Transverse colon (tissue), 4 donors: ENCODE data around the gene BCKDK. TPM values are rescaled to one million over a fixed set of nuclear protein-coding genes. Genes with fewer than 3 reads are reported as not detected.
"Not testable (repeated sequence)": the region's sequence is repeated elsewhere in the genome, so short reads cannot be mapped to it uniquely, and the experiment has no call there.

Source experiments
- DNase-seq: peaks from one replicate; pipeline ENCODE4 v3.0.0-alpha.2; 2019
- H3K27ac ChIP-seq, 4 donors: fragments of 200-600 bp; sonication (generic); 2 replicates each; pipeline ENCODE4 v1.5.1; 2016 to 2018; ENCODE audit warnings: inconsistent platforms in 4 of 4
- H3K27me3 ChIP-seq: fragments of 200-600 bp; sonication (generic); 2 replicates; pipeline ENCODE4 v1.5.1; 2017; ENCODE audit warnings: inconsistent platforms
- H3K36me3 ChIP-seq, 4 donors: fragments of 200-600 bp; sonication (generic); 2 replicates each; pipeline ENCODE4 v1.5.1; 2017 to 2019; ENCODE audit warnings: inconsistent platforms in 4 of 4
- H3K4me1 ChIP-seq, 4 donors: fragments of 200-600 bp; sonication (generic); 2 replicates each; pipeline ENCODE4 v1.5.1; 2017 to 2020; ENCODE audit warnings: inconsistent platforms in 4 of 4
- H3K4me3 ChIP-seq, 4 donors: fragments of 200-600 bp; sonication (generic); 1 replicate in 1 of 4; 2 replicates in 3 of 4; pipeline versions ENCODE4 v1.5.1 to v1.6.1; 2017 to 2019; ENCODE audit warnings: inconsistent platforms in 4 of 4
- H3K9me3 ChIP-seq, 2 donors: fragments of 200-600 bp; sonication (generic); 2 replicates each; pipeline ENCODE4 v1.5.1; 2017 to 2019; ENCODE audit warnings: inconsistent platforms in 2 of 2
- CTCF ChIP-seq, 5 experiments: fragments of 200-600 bp in 3 of 5; fragments of 450-650 bp in 2 of 5; sonication (generic) in 3 of 5; IDR thresholded peaks; 1 replicate in 2 of 5; 2 replicates in 3 of 5; pipeline ENCODE4 v1.5.1; 2016 to 2017; ENCODE audit warnings: antibody characterized with exemption in 5 of 5, inconsistent platforms in 3 of 5, mild to moderate bottlenecking in 2 of 5, moderate library complexity in 1 of 5
- EP300 ChIP-seq: sonication (generic); formaldehyde crosslinking; IDR thresholded peaks from one replicate; pipeline ENCODE4 v1.6.1; 2017; ENCODE audit warnings: antibody characterized with exemption, low read depth
- POLR2A ChIP-seq: fragments of 450-650 bp; IDR thresholded peaks from one replicate; pipeline ENCODE4 v1.6.1; 2016; ENCODE audit warnings: antibody characterized with exemption, mild to moderate bottlenecking, moderate library complexity
- POLR2AphosphoS5 ChIP-seq, 3 donors: sonication (generic); formaldehyde crosslinking; IDR thresholded peaks; one replicate each; pipeline ENCODE4 v1.6.1; 2016; ENCODE audit warnings: antibody characterized with exemption in 3 of 3
- WGBS, 2 donors: methylation state at CpG; one replicate each; pipeline ENCODE4 v1.1.5; 2018; ENCODE audit warnings: low coverage in 1 of 2; 5-methylcytosine and 5-hydroxymethylcytosine counted together
- in situ Hi-C, 4 donors: fragments of 200-750 bp; cut with MboI; loops; one replicate each; pipeline versions ENCODE4 v1.15.0 to v1.15.1; 2017; ENCODE audit warnings: low sequenced_read_pairs in 3 of 4, low pct_ligation_motif_present in 1 of 4, low pct_unique_long_range_greater_than_20kb in 1 of 4
- intact Hi-C: fragments of 100-400 bp; cut with DNase I; formaldehyde crosslinking; loops from one replicate; pipeline ENCODE4 v1.15.1; 2023; ENCODE audit warnings: low total_unique reads
- total RNA-seq, 4 donors: library from RNA; depleted of rRNA; stranded (reverse); fragments of >200 nt; gene quantifications; one replicate each; pipeline ENCODE4 v1.1.0, GENCODE V29; 2016

The BCKDK gene
- total RNA-seq, 4 donors from 2014 or later, result 46.8 to 56.5 (median 51.3) TPM

GRCh38 chr16:31138621-31139578 is 30.7 kb downstream of the BCKDK start:
- intact Hi-C loops, result no loop called here
- Histone ChIP-seq H3K27me3 (no peaks in the 10 kb centered on the region), H3K27ac (peak overlapping the region; percentile 67 to 81 (median 68)), H3K4me1 (peaks cover 9 to 58% (median 33%) of the 10 kb centered on the region in 4 donors), H3K36me3 (no peaks in the 10 kb centered on the region), H3K4me3 (no peak overlapping the region), H3K9me3 (no peaks in the 10 kb centered on the region)
- 42% methylated on average over 26 of the region's 27 CpGs; no CpG with 5 or more reads in 1 of the 2 donors for WGBS, 2 donors
- in situ Hi-C loops, result no loop called here
- peak; percentile 91 for DNase-seq
- TF ChIP-seq POLR2A (peak; percentile 42), EP300 (no peak), POLR2AphosphoS5 (IDR thresholded peaks at IDR 0.05) (peak in 1 of 3 donors; percentile 72), CTCF (IDR thresholded peaks at IDR 0.05) (no peak)

DNA sequence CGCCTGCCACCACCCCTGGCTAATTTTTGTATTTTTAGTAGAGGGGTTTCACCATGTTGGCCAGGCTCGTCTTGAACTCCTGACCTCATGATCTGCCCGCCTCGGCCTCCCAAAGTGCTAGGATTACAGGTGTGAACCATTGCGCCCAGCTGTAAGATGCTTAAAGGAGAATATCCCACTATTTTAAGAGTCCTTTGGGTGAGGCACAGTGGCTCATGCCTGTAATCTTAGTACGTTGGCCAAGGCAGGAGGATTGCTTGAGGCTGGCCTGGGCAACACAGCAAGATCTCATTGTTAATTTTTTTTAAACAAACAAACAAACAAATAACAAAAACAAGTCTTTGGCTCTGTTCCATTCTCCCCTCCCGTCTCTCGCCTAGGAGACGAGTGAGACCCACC is 32.9 kb downstream of the BCKDK start:
- in situ Hi-C loops, result not testable (repeated sequence)
- intact Hi-C loops, result loop anchor here (5.0 kb wide), 1 partner anchor 154 kb away; the partner anchor contains the start of gene HSD3B7

DNA sequence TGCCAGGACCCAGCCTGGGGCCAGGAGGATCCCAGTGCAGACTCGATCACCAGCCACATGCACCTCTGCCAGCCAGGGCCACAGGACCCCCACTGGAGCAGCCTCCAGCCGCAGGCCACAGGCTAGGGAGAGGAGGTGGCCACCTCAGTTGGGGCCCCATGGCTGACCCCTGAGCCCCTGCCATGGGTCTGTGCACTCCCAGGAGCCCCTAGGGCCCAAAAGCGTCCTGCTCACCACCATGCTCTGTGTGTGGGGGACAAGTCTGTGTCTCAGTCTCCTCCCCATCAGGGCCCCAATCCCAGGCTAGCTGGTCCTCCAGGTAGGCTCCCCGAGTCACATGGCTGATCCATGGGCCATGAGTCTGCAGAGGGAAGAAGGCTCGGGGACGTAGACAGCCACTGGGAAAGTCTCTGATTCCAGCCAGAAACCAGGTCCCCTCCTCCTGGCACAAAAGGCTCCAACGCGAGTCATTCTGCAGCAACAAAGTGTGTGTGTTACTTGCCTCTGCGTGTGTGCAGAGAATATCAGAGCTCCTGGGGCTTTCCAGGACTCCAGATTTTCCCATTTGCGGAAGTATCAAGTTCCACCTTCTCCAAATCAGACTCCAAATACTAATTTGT is 33.4 kb downstream of the BCKDK start:
- in situ Hi-C loops, result no loop called here
- peaks cover 9 to 44% (median 30%) of the 10 kb centered on the region in 4 donors for H3K4me1 ChIP-seq

More for the DNA sequence above, 32.9 kb downstream of the BCKDK start:
- not testable (repeated sequence) for H3K4me3 ChIP-seq, DNase-seq, H3K27me3 ChIP-seq, H3K36me3 ChIP-seq, H3K9me3 ChIP-seq
- 93 to 96% methylated on average over 4 to 9 of the region's 9 CpGs for WGBS, 2 donors
- Histone ChIP-seq H3K4me1 (peaks cover 9 to 48% (median 30%) of the 10 kb centered on the region in 4 donors), H3K27ac (peak overlapping the region; percentile 81 to 90 (median 88))

GRCh38 chr16:31142109-31143010 is 34.2 kb downstream of the BCKDK start:
- 2% methylated on average over 85 of the region's 89 CpGs; no CpG with 5 or more reads in 1 of the 2 donors for WGBS, 2 donors
- intact Hi-C loops, result loop anchor here (5.0 kb wide), 1 partner anchor 155 kb away; the partner anchor contains the start of gene HSD3B7
- Histone ChIP-seq H3K4me3 (peak overlapping the region in 3 of 4 donors; percentile 42 to 49 (median 45)), H3K4me1 (peaks cover 9 to 44% (median 30%) of the 10 kb centered on the region in 4 donors), H3K27ac (peak overlapping the region; percentile 81 to 90 (median 88)), H3K36me3 (no peaks in the 10 kb centered on the region), H3K9me3 (no peaks in the 10 kb centered on the region), H3K27me3 (peaks cover 5% of the 10 kb centered on the region)
- in situ Hi-C loops, result no loop called here
- DNase-seq, result peak; percentile 99
- TF ChIP-seq POLR2A (peak; percentile 46), EP300 (peak; percentile 49), CTCF (IDR thresholded peaks at IDR 0.05) (peak; percentile 81 to 99 (median 97)), POLR2AphosphoS5 (IDR thresholded peaks at IDR 0.05) (peak; percentile 27 to 56 (median 31))

More for the DNA sequence above, 33.4 kb downstream of the BCKDK start:
- H3K27ac ChIP-seq, result peak overlapping the region; percentile 81 to 90 (median 88)
- H3K27me3 ChIP-seq, result no peaks in the 10 kb centered on the region
- H3K4me3 ChIP-seq, result peak overlapping the region in 2 of 4 donors; percentile 16 to 42
- peak in 1 of 3 donors; percentile 35 for TF ChIP-seq POLR2AphosphoS5 (IDR thresholded peaks at IDR 0.05)
- no peak for TF ChIP-seq POLR2A
- intact Hi-C loops, result loop anchor here (5.0 kb wide), 1 partner anchor 154 kb away; the partner anchor contains the start of gene HSD3B7
- DNase-seq, result no peak
- no peaks in the 10 kb centered on the region for H3K36me3 ChIP-seq
- WGBS, 2 donors, result 27% methylated on average over 10 of the region's 10 CpGs; no CpG with 5 or more reads in 1 of the 2 donors
- H3K9me3 ChIP-seq, result no peaks in the 10 kb centered on the region
